Measurements from ENCODE around the gene IGFL4.

Gene IGFL4

GRCh38 chr19:45999653-46000121, 41.1 kb downstream of the IGFL4 start:
- peak in 9 of 10 donors; percentile 42 to 96 (median 72) for DNase-seq
- intact Hi-C loops (cut with DNase I): no loop called here

DNA sequence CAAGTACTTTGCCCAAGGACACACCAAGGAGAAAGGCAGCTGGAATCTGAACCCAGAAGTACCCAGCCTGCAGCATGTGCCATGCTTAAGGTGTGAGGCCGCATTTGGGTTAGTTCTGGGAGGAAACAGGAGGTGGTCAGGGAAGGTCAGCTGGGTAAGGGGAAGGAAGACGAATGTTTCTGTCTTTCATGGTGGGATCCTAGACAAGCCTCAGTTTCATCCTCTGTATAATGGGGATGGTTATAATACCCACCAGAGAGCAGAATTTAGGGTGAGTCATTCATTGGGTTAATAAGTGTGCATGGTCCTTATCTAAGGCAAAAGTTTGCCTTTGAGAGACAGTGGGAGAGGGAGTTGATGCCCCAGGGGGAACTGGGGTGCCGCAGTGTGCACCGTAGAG, 42.0 kb downstream of the IGFL4 start:
- intact Hi-C loops (cut with DNase I): no loop called here

DNA sequence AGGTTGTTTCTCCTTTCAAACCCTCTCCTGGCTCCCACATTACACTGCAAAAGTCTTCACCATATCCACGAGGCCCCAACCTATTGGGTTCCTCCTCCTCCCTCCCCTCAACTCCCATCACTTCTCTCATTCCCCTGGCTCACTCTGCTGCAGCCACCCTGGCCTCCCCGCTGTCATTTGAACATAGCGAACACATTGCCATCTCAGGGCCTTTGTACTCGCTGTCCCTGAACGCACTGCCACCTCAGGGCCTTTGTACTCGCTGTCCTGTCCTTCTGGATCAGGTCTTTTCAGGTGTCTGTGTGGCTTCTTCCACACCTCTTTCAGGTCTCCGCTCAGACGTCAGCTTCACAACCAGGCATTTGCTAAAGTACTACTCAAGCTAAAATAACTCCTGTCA, 43.9 kb downstream of the IGFL4 start:
- intact Hi-C loops (cut with DNase I): no loop called here

More for the DNA sequence above, 42.0 kb downstream of the IGFL4 start:
- peak in 1 of 10 donors; percentile 18 for DNase-seq

DNA sequence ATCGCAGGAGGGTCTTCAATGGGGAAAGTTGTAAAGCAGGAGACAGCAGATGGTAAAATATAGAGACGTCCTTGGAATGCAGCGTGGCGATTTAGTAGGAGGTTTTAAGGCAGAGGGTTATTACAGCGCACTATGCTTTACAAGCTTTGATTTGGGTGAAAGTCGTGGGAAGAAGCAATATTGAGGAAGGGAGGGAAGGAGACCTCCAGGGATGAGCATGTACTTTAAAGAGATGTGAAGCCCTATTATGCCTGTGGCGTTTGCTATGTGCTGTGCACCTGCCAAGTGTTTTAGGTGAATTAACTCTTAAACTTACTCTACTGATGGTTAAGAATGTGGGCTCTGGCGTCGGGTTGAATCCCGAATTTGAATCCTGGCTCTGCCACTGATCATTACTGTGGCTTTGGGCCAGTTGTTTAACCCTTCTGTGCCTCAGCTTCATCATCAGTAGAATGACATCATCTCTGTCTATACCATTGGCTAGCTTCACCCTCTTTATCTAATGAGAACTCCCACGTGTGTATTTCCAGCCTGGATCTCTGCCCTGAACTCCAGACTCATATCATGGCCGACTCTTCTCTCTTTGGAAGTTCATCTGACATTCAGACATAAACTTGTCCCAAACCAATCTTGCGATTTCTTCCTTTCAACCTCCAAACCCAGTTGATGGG, 45.0 kb downstream of the IGFL4 start:
- DNase-seq: peak in 1 of 10 donors; percentile 12
- intact Hi-C loops (cut with DNase I): no loop called here

More for the DNA sequence above, 43.9 kb downstream of the IGFL4 start:
- DNase-seq: peak in 1 of 10 donors; percentile 51

DNA sequence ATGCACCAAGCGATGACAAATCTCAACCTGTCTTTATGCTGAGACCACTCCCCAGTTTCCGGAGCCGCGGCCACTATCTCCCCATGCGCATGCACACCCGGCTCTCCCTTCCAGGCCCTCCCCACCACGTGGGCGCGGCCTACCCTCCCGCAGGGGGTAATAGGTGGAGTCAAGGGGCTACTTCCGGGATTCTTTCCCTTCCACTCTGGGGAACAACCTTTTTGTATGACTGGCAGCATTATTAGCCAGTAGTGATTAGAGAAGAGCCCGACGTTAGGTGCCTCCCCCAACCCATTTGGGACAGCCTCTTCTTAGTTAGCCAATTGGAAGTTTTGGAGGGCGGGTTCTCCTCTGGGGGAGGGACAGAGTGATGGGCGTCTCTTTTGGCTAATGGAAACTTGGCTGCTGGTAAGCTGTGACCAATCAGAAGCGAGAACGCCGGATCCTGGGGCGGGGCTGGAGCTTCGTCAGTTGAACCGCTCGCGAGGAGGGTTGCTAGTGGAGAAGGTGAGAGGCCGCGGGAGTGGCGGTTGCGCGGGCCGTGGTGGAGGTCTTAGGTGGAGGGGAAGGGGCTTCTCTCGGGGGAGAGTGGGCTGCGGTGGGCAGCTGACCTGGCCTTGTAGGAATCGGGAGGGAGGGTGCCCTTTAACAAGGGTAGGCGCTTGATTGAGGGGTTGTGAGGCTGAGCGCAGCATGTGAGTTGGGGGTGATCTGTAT, 45.6 kb downstream of the IGFL4 start, which contains the start of gene CCDC61:
Gene CCDC61 (plus strand): TSS at position 470 of the 717 bp plus-strand sequence. CDS start 7,552 bp downstream, outside the sequence.
- intact Hi-C loops (cut with DNase I): no loop called here

DNA sequence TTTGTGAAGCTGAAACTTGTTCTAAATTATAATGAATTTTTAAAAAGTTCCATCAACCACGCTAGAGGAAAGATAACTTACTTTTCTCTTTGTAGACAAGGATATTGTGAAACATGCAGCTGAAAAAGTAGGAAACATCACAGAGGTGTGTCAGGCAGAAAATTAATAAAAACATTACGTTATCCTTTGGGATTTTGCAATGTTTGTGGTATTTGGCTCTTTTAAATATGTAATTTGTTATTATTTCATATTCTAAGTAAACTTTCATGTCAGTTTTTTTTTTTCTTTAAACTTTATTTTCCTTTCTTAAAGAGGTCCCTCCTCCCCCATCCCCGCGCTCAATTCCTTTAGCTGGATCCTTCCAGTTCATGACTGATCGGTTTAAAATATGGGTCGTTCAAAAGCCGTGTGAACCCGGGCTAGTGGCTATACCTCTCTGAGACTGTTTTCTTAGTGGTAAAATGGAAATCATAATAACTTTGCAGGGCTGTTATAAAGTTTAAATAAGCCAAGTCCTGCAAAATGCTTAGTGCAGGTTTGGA, 46.3 kb downstream of the IGFL4 start:
- intact Hi-C loops (cut with DNase I): no loop called here
- DNase-seq: no peak

More for the DNA sequence above, 45.6 kb downstream of the IGFL4 start, which contains the start of gene CCDC61:
- peak; percentile 94 to 100 (median 96) for DNase-seq

DNA sequence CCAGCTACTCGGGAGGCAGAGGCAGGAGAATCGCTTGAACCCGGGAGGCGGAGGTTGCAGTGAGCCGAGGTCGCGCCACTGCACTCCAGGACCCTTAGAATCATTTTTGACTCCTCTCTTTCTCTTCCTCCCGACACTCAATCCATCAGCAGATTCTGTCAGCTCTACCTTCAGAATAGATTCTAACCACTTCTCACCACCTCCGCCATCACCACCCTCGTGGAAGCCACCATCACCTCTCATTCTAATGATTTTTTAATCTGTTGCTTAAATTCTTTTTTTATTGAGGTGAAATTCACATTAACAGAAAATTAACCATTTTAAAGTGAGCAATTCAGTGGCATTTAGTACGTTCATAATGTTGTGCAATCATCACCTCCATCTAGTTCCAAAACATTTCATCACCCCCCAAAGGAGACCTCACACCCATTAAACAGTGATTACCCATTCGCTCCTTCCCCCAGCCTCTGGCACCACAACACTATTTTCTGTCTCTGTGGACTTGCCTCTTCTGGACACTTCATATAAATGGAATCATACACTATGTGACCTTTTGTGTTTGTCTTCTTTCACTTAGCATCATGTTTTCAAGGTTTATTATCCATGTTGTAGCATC, 50.6 kb downstream of the IGFL4 start:
- no peak for DNase-seq
- intact Hi-C loops (cut with DNase I): no loop called here
